Thoracic aorta (tissue), 2 donors: ENCODE results near the gene CDK8. TPM values are rescaled to one million over a fixed set of nuclear protein-coding genes. Genes with fewer than 3 reads are reported as not detected.

Experiments
- ATAC-seq: fragments of 150-250 bp; one replicate; pipeline ENCODE4 v1.8.0; 2017; ENCODE audit warnings: low read depth; ENCODE audit not compliant: insufficient number of reproducible peaks, low FRiP score
- DNase-seq: peaks from one replicate; pipeline ENCODE4 v3.0.0-alpha.2; 2020; ENCODE audit warnings: low spot score
- H3K27ac ChIP-seq, 2 donors: fragments of 200-600 bp; sonication (generic); 1 replicate in 1 of 2; 2 replicates in 1 of 2; pipeline ENCODE4 v1.5.1; 2016; ENCODE audit warnings: mild to moderate bottlenecking in 2 of 2, moderate library complexity in 2 of 2
- H3K27me3 ChIP-seq: fragments of 200-600 bp; sonication (generic); replicated peaks from 2 replicates; pipeline ENCODE4 v1.6.0; 2016; ENCODE audit warnings: mild to moderate bottlenecking; ENCODE audit not compliant: insufficient read depth
- H3K36me3 ChIP-seq: fragments of 200-600 bp; sonication (generic); one replicate; pipeline ENCODE4 v1.5.1; 2016
- H3K4me1 ChIP-seq, 2 donors: fragments of 200-600 bp; sonication (generic); 1 replicate in 1 of 2; 2 replicates in 1 of 2; pipeline versions ENCODE4 v1.5.1 to v1.6.0; 2016; ENCODE audit warnings: low read depth in 2 of 2, mild to moderate bottlenecking in 1 of 2; ENCODE audit not compliant: control insufficient read depth in 1 of 2
- H3K4me3 ChIP-seq: fragments of 200-600 bp; sonication (generic); 2 replicates; pipeline ENCODE4 v1.5.1; 2016; ENCODE audit warnings: mild to moderate bottlenecking
- H3K9me3 ChIP-seq: fragments of 200-600 bp; sonication (generic); 2 replicates; pipeline ENCODE4 v1.5.1; 2016
- CTCF ChIP-seq: fragments of 200-600 bp; sonication (generic); IDR thresholded peaks from one replicate; pipeline ENCODE4 v1.5.1; 2019; ENCODE audit warnings: antibody characterized with exemption
- total RNA-seq, 2 donors: library from RNA; depleted of rRNA; stranded (reverse); fragments of >200 nt; gene quantifications; one replicate each; pipeline versions ENCODE4 v1.1.0 to v1.2.3, GENCODE V29; 2016

CDK8 gene
- total RNA-seq, 2 donors from 2014 or later = 5.8 to 11.2 TPM

- Histone ChIP-seq H3K36me3 (peaks cover 14% of the 10 kb centered on the region), H3K4me3 (peak overlapping the region; percentile 90), H3K27ac (peak overlapping the region; percentile 95 to 99), H3K27me3 (no peaks in the 10 kb centered on the region), H3K9me3 (no peaks in the 10 kb centered on the region), H3K4me1 (peaks cover 13 to 21% of the 10 kb centered on the region in 2 donors)
- no peak for TF ChIP-seq CTCF
- DNase-seq (no peak), ATAC-seq (peak; percentile 71)
Observed at GRCh38 chr13:26222520-26223046, 31.3 kb upstream of the CDK8 start.

DNA sequence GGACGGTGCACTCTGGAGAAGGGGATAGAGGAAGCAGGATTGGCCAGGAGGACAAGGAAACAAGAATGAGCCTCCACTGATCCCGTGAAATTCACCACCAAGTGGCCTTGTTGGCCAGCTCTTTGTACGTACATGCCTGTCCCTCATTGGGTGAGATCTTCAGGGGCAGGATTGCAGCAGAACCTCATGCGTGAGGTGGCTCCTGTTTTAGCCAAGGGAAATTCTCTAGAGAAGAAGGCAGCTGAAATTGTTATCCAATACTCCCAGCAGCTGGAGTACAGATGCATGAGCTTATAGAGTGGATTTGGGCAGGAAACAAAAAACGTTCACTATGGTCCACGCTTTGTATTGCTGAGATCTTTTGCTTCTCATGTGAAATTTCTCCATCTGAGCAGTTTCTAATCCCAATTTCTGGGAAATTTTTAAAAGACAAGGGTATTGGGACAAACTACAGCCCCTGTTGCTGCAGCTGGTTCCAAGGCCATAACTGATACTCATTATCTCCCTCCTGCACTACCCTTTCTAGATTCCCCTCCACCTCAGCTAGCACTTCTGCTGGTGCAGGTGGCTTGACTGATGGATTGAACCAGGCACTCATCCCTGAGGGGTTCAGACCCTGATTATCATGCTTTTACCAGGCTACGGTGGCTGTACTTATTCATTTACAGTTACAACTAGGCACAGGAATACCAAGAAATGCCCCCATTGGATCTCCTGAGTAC, 27.9 kb upstream of the CDK8 start:
- Histone ChIP-seq H3K27ac (no peak overlapping the region), H3K36me3 (no peaks in the 10 kb centered on the region), H3K4me1 (peaks cover 1 to 2% of the 10 kb centered on the region in 2 donors), H3K27me3 (no peaks in the 10 kb centered on the region), H3K9me3 (no peaks in the 10 kb centered on the region), H3K4me3 (no peak overlapping the region)
- DNase-seq (no peak), ATAC-seq (no peak)
- no peak for TF ChIP-seq CTCF

DNA sequence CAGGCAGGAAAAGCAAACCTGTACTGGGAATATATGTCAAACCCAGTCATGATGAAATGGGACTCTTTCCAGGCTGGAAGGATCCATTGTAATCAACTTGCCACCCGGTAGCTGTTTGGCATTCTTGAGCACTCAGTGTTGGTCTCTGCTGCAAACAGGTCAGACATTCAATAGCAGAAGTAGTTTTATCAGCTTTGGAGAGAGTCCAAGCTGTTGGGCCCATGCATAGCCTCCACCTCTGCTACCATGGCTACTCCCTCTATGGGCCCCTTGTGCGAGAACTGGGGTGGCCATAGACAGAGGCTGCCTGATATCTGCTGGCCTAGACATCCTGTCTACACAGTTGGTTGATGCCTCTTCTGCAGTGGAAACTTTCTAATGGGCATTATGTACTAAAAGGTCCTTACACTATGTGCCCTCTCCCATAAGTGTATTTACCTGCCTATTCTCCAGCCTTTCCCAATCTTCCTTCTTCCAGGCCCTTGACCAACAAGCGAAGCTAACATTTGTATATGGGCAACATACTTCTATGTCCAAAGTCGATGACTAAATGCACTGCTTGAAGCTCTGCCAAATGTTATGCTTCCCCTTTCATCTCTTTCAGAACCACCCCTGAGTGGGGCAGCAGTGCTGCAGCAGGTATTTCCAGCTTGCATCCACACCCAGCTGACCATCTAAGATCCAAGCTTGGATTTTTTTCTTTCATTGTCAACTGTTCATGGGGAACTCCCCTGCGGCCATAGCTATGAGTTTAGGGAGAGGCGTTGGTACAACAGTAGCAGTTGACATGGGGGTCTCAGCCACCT, 26.6 kb upstream of the CDK8 start:
- H3K4me3 ChIP-seq = no peak overlapping the region
- DNase-seq (no peak), ATAC-seq (no peak)
- no peaks in the 10 kb centered on the region for H3K9me3 ChIP-seq
- H3K27me3 ChIP-seq = no peaks in the 10 kb centered on the region
- TF ChIP-seq CTCF = no peak
- H3K4me1 ChIP-seq = no peaks in the 10 kb centered on the region
- no peaks in the 10 kb centered on the region for H3K36me3 ChIP-seq
- H3K27ac ChIP-seq = no peak overlapping the region

DNA sequence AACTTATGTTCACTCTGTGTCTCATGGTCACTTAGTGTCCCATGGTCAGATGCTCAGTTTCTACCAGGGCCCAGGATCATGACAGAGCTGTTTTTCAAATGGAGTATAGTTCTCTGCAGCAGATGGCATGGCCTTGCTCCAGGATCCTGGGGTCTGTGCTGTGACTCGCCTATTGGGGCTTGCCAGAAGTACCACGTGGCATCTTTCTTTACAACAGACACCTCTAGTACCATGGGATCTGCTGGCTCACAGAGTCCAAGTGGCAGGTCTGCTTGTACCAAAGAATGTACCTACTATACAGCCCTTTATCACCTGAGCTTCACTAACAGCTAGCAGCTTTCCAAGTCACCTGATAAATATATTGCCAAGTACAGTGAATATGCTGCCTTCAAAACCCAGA, 25.8 kb upstream of the CDK8 start:
- TF ChIP-seq CTCF = no peak
- H3K27me3 ChIP-seq = no peaks in the 10 kb centered on the region
- H3K4me3 ChIP-seq = no peak overlapping the region
- no peaks in the 10 kb centered on the region for H3K36me3 ChIP-seq
- H3K4me1 ChIP-seq = no peaks in the 10 kb centered on the region
- no peak overlapping the region for H3K27ac ChIP-seq
- no peak for DNase-seq
- no peaks in the 10 kb centered on the region for H3K9me3 ChIP-seq
- ATAC-seq = no peak

- Histone ChIP-seq H3K36me3 (no peaks in the 10 kb centered on the region), H3K4me3 (no peak overlapping the region), H3K9me3 (no peaks in the 10 kb centered on the region), H3K27ac (no peak overlapping the region), H3K27me3 (no peaks in the 10 kb centered on the region), H3K4me1 (no peaks in the 10 kb centered on the region)
- ATAC-seq (no peak), DNase-seq (no peak)
- no peak for TF ChIP-seq CTCF
Observed at GRCh38 chr13:26229080-26229615, 24.8 kb upstream of the CDK8 start.
